Natural killer cell treated with Interleukin-12 subunit alpha and Interleukin-12 subunit beta and Interleukin-15 and Interleukin-18, amount 100 ng/mL, for 72 hours (primary cell): ENCODE data around the gene MEST. TPM values are rescaled to one million over a fixed set of nuclear protein-coding genes. Genes with fewer than 3 reads are reported as not detected.
"Not testable (repeated sequence)": the region's sequence is repeated elsewhere in the genome, so short reads cannot be mapped to it uniquely, and the experiment has no call there.

Experiments
- ATAC-seq, 2 donors: fragments of 150-1000 bp; cut with Tn5 transposase in 1 of 2; sonication (Bioruptor Pico), chemical (Tn5 transposase) in 1 of 2; 2 replicates each; pipeline ENCODE4 v1.10.0; 2021
- DNase-seq: peaks from one replicate; pipeline ENCODE4 v3.0.0; 2022; ENCODE audit warnings: low spot score
- H3K27ac Mint-ChIP-seq, 2 donors: 1 replicate in 1 of 2; 2 replicates in 1 of 2; pipeline ENCODE4 v1.8.0; 2022; ENCODE audit warnings: mixed read lengths in 2 of 2, mild to moderate bottlenecking in 1 of 2, moderate library complexity in 1 of 2
- H3K27me3 Mint-ChIP-seq, 2 donors: 1 replicate in 1 of 2; 2 replicates in 1 of 2; pipeline ENCODE4 v1.8.0; 2022; ENCODE audit warnings: mixed read lengths in 2 of 2
- H3K36me3 Mint-ChIP-seq: one replicate; pipeline ENCODE4 v1.8.0; 2022; ENCODE audit warnings: mixed read lengths
- H3K4me1 Mint-ChIP-seq, 2 donors: 1 replicate in 1 of 2; 2 replicates in 1 of 2; pipeline ENCODE4 v1.8.0; 2022; ENCODE audit warnings: low read depth in 2 of 2, mixed read lengths in 2 of 2, mild to moderate bottlenecking in 1 of 2
- H3K4me3 Mint-ChIP-seq: one replicate; pipeline ENCODE4 v1.8.0; 2022; ENCODE audit warnings: mixed read lengths
- H3K9me3 Mint-ChIP-seq: 2 replicates; pipeline ENCODE4 v1.8.0; 2022; ENCODE audit warnings: mixed read lengths
- total RNA-seq, 2 donors: library from RNA; stranded (reverse); gene quantifications; one replicate each; pipeline ENCODE4 v1.2.3, GENCODE V29; 2022

Gene MEST, protein sequence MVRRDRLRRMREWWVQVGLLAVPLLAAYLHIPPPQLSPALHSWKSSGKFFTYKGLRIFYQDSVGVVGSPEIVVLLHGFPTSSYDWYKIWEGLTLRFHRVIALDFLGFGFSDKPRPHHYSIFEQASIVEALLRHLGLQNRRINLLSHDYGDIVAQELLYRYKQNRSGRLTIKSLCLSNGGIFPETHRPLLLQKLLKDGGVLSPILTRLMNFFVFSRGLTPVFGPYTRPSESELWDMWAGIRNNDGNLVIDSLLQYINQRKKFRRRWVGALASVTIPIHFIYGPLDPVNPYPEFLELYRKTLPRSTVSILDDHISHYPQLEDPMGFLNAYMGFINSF
- 1 to 10 TPM in 1 of 2 donors, under 1 TPM in 1; 0.73 to 1.3 TPM for total RNA-seq

DNA sequence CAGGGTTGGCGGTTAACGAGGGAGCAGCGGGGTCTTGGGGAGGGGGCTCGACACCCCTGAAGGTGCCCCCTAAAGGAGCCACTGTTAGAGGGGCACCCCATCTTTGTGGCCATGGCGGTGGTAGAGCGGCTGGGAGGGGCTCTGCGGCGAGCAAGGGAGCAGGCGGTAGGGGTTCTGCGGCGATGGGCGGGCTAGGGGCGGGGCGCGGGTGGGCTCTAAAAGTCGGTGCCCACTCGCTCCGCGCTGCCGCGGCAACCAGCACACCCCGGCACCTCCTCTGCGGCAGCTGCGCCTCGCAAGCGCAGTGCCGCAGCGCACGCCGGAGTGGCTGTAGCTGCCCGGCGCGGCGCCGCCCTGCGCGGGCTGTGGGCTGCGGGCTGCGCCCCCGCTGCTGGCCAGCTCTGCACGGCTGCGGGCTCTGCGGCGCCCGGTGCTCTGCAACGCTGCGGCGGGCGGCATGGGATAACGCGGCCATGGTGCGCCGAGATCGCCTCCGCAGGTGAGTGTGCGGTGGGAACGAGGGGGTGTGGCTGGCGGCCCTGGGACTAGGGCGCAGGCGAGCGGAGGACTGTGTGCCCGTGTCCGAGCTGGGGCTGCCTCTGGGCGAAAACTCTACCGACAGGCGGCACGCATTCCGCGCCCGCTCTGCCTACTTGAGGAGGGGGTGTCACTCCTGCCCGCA, at the start of gene MEST:
TSS of gene MEST (plus strand) at position 245 of the 682 bp plus-strand sequence. CDS start at position 474, 229 bp downstream.
- peaks cover 27% of the 10 kb centered on the region in 2 donors for H3K27me3 Mint-ChIP-seq
- ATAC-seq (peak in 1 of 2 donors; percentile 6), DNase-seq (no peak)
- no peaks in the 10 kb centered on the region for H3K36me3 Mint-ChIP-seq
- peak within 1 kb of the TSS; percentile 63 for H3K4me3 Mint-ChIP-seq
- H3K9me3 Mint-ChIP-seq: no peaks in the 10 kb centered on the region
- H3K4me1 Mint-ChIP-seq: peaks cover 8 to 12% of the 10 kb centered on the region in 2 donors
- H3K27ac Mint-ChIP-seq: no peak within 1 kb of the TSS

DNA sequence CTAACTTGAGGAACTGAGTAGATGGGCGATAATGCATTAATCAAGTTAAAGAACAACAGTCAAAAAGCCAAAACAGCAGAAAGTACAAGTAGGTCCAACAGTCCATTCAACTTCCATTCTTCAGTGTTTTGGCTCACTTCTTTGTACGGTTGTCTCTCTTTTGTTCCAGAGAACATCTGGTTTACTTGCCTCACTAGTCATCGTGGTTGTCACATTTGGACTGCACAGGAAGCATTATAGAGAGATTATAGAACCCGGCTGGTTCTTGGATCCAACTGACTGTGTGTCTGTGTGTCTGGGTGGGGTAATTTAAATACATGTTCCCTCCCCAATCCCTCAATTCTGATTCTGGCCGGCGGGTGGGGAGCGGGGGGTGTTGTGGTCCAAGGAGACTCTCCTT, 49.3 kb upstream of the MEST start:
- H3K27ac Mint-ChIP-seq: no peak overlapping the region

DNA sequence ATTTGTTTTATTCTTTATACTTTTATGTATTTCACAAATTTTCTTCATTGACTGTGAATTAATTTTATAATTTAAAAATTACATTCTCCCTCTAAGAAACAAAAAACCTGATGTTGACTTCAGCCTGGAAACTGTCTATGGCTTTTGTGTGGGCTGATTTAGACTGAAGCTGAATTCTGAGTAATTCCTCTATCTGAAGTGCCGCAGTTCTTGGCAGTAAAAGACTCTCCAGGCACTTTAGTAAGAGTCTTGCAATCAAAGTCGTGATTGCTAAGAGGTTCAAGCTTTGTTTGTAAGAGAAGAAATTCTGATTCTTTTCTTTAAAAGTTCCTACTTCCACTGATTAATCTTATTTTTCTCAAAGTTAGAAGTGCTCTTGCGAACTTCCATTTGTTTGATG, 47.7 kb upstream of the MEST start:
- H3K27me3 Mint-ChIP-seq: peaks cover 5 to 8% of the 10 kb centered on the region in 2 donors
- peaks cover 10% of the 10 kb centered on the region for H3K36me3 Mint-ChIP-seq
- no peak for ATAC-seq
- DNase-seq: no peak
- H3K27ac Mint-ChIP-seq: no peak overlapping the region
- H3K4me3 Mint-ChIP-seq: no peak overlapping the region
- peaks cover 3% of the 10 kb centered on the region for H3K9me3 Mint-ChIP-seq
- peaks cover 18 to 26% of the 10 kb centered on the region in 2 donors for H3K4me1 Mint-ChIP-seq

More for the DNA sequence above, 49.3 kb upstream of the MEST start:
- Mint-ChIP-seq H3K27me3 (peaks cover 0 to 3% of the 10 kb centered on the region in 2 donors), H3K4me1 (peaks cover 18 to 30% of the 10 kb centered on the region in 2 donors), H3K36me3 (peaks cover 2% of the 10 kb centered on the region), H3K9me3 (no peaks in the 10 kb centered on the region), H3K4me3 (no peak overlapping the region)
- DNase-seq (no peak), ATAC-seq (no peak)

DNA sequence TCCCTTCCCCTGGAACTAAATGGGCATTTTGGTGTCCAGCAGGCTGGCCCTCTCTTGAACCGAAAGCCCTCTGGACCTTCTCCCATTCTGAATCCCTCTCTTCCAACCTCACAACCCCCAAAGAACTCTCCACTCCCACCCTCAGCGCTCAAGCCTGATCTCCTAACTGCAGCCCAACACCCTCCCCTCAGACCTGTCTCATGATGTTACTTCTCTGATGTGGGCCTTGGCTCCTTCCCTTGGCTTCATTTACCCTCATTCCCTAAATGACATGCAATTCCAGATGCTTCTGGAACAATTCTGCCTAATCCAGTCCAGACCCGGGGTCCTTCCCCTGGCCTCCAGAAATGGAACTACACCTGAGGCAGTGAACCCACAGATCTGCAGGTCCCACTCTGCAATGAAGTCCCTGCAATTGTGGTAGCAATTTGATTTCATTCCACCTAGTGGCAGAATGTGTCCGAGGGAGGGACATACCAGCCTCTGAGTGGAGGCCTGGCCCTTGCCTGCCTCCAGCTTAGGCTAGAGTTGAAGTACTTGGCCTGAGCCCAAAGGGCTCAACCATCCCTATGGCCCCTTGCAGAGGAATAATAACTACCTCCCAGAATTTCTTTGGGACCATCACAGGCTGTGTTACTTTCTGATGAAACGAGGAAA, 47.0 kb upstream of the MEST start:
- no peak for DNase-seq
- H3K4me1 Mint-ChIP-seq: peaks cover 11 to 22% of the 10 kb centered on the region in 2 donors
- peaks cover 5 to 8% of the 10 kb centered on the region in 2 donors for H3K27me3 Mint-ChIP-seq
- no peak overlapping the region for H3K4me3 Mint-ChIP-seq
- no peak for ATAC-seq
- no peak overlapping the region for H3K27ac Mint-ChIP-seq
- peaks cover 3% of the 10 kb centered on the region for H3K9me3 Mint-ChIP-seq
- peaks cover 10% of the 10 kb centered on the region for H3K36me3 Mint-ChIP-seq

DNA sequence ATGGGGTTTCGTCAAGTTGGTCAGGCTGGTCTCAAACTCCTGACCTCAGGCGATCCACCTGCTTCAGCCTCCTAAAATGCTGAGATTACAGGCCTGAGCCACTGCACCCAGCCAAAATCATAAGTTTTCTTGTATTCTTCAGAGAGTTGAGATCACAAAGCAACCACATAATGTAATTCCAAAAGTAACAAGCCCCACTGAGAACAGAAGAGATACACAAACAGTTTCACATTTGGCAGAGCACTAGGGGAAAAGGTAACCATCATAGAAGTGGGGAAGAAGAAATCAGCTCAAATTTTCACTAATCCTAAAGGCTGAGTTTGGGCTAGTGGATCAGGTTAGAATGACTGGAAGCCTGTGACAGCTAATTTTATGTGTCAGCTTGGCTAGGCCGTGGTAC, 45.6 kb upstream of the MEST start:
- H3K36me3 Mint-ChIP-seq: peaks cover 10% of the 10 kb centered on the region
- peak overlapping the region in 1 of 2 donors; percentile 6 for H3K27ac Mint-ChIP-seq
- peak; percentile 52 to 84 for ATAC-seq
- peaks cover 4 to 11% of the 10 kb centered on the region in 2 donors for H3K4me1 Mint-ChIP-seq
- peak overlapping the region; percentile 1 for H3K4me3 Mint-ChIP-seq
- H3K9me3 Mint-ChIP-seq: peaks cover 3% of the 10 kb centered on the region
- H3K27me3 Mint-ChIP-seq: peaks cover 5 to 8% of the 10 kb centered on the region in 2 donors
- no peak for DNase-seq

DNA sequence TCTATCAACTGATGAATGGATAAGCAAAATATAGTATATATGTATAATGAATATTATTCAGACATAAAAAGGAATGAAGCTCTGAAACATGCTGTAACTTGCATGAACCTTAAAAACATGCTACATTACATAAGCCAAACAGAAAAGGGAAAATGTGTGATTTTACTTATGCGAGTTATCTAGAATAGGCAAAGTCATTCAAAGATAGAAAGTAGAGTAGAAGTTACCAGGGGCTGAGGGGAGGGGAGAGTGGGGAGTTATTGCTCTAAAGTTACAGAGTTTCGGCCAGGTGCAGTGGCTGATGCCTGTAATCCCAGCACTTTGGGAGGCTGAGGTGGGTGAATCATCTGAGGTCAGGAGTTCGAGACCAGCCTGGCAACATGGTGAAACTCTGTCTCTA, 40.5 kb upstream of the MEST start:
- not testable (repeated sequence) for ATAC-seq, DNase-seq, H3K27me3 Mint-ChIP-seq, H3K27ac Mint-ChIP-seq, H3K9me3 Mint-ChIP-seq, H3K4me1 Mint-ChIP-seq, H3K4me3 Mint-ChIP-seq
- peaks cover 10% of the 10 kb centered on the region for H3K36me3 Mint-ChIP-seq

DNA sequence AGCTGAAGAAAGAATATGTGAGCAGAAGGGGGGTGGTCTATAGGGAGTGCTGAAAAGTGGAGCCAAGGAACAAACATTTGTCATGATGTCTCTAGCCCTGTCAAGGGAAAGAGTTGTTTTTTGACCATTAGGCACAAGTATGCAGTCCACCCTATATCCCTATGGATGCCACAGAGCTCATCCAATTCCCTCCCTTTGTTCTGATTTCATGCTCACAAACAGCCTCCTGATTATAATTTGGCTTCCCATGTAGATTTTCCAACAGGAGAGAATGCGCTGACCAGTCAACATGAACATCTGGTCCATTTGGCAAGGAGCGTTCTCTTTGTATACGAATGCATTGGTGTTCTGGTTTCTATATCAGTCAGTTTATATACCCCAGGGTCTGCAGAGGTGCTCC, 38.9 kb upstream of the MEST start:
- Mint-ChIP-seq H3K27ac (no peak overlapping the region), H3K9me3 (peaks cover 3% of the 10 kb centered on the region), H3K4me3 (no peak overlapping the region), H3K4me1 (peaks cover 0 to under 1% of the 10 kb centered on the region in 2 donors), H3K36me3 (peaks cover 6% of the 10 kb centered on the region), H3K27me3 (peaks cover 3 to 7% of the 10 kb centered on the region in 2 donors)
- DNase-seq: no peak
- ATAC-seq: no peak

DNA sequence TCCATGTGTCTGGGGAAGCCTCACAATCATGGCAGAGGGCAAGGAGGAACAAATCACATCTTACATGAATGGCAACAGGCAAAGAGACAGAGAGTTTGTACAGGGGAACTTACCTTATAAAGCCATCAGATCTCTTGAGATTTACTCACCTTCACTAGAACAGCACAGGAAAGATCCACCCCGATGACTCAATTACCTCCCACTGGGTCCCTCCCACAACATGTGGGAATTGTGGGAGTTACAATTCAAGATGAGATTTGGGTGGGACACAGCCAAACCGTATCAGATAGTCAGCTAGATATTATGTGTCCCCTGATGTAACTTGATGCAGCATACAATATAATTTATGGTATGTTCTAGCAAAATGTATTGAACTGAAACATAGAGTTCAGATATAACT, 36.9 kb upstream of the MEST start:
- DNase-seq (no peak), ATAC-seq (no peak)
- no peak overlapping the region for H3K27ac Mint-ChIP-seq
- H3K4me3 Mint-ChIP-seq: no peak overlapping the region
- no peaks in the 10 kb centered on the region for H3K27me3 Mint-ChIP-seq
- no peaks in the 10 kb centered on the region for H3K36me3 Mint-ChIP-seq
- peaks cover 3% of the 10 kb centered on the region for H3K9me3 Mint-ChIP-seq
- peaks cover 7 to 10% of the 10 kb centered on the region in 2 donors for H3K4me1 Mint-ChIP-seq

DNA sequence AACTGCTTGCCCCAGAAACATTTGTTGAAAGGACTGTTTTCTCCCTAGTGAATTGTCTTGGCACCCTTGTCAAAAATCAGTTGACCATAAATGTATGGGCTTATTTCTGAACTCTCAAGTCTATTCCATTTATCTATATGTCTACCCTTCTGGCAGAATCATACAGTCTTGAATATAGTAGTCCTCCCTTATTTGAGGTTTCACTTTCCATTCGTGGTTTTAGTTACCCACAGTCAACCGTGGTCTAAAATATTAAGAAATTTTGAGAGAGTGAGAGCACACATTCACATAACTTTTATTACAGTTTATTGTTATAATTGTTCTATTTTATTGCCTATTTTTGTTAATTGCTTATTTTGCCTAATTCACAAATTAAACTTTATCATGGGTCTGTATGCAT, 33.6 kb upstream of the MEST start:
- H3K4me1 Mint-ChIP-seq: peaks cover 7 to 10% of the 10 kb centered on the region in 2 donors
- peak overlapping the region; percentile 33 for H3K4me3 Mint-ChIP-seq
- H3K36me3 Mint-ChIP-seq: no peaks in the 10 kb centered on the region
- H3K9me3 Mint-ChIP-seq: peaks cover 3% of the 10 kb centered on the region
- peaks cover 0 to under 1% of the 10 kb centered on the region in 2 donors for H3K27me3 Mint-ChIP-seq
- ATAC-seq (peak; percentile 71 to 74), DNase-seq (no peak)
- peak overlapping the region; percentile 5 to 55 for H3K27ac Mint-ChIP-seq

DNA sequence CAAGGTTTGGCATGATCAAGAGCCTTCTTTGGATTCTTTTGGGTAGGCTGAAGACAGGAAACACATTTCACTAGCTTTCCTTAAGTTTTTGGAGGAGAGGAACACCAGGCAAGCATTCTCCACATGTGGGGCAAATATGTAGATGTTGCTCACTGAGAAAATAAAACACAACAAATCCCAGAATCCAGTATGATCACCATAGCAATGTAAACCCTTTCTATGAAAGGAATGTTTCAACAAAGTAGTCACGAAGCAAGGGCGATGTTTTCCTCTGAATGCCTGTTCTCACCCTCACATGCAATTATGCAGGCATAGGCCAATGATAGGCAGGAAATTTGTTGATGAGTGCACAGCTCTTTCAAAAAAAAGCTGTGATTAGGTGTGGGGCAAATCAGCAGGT, 30.6 kb upstream of the MEST start:
- Mint-ChIP-seq H3K4me1 (peaks cover 7 to 10% of the 10 kb centered on the region in 2 donors), H3K36me3 (no peaks in the 10 kb centered on the region), H3K4me3 (no peak overlapping the region), H3K27me3 (peaks cover 12 to 15% of the 10 kb centered on the region in 2 donors), H3K9me3 (peaks cover 3% of the 10 kb centered on the region), H3K27ac (no peak overlapping the region)
- ATAC-seq (no peak), DNase-seq (no peak)

DNA sequence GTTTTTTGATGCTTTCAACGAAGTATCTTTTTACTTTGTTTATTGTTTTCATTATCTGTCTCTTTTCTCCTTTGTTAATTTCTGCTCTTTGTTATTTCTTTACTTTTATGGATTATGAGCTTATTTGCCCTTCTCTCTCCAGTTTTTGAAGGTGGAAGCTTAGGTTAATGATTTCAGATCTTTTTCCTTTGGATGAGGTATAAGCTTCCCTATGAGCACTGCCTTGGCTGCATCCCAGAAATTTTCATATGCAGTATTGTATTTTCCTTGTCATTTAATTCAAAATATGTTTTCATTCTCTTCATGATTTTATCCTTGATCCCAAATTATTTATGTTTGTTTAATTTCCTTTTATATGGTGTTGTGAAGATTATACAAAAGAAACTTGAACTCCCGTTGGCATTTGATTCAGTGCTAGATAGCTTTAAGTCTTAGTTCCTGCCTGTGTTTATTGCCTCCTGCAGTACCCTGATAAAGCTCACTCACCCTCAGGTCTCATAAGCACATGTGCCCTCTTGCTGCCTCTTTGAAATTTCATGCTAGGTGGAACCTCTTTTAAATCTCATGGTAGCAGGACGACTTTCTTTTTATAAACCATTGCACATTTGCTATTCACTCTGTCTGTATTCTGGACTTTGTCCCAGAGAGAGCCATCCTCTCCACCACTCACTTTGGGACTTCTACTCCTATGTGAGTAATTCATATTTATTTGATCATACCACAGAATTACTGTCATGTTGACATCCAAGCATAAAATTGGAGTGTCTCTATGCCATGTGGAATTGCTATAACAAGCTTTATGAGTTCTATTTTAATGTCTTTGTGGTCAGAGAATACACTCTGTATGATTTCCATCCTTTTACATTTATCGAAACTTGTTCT, 28.1 kb upstream of the MEST start:
- no peak for ATAC-seq
- Mint-ChIP-seq H3K9me3 (peaks cover 3% of the 10 kb centered on the region), H3K4me3 (no peak overlapping the region), H3K36me3 (no peaks in the 10 kb centered on the region), H3K4me1 (peaks cover 0 to under 1% of the 10 kb centered on the region in 2 donors), H3K27me3 (peaks cover 15 to 16% of the 10 kb centered on the region in 2 donors), H3K27ac (no peak overlapping the region)
- DNase-seq: no peak

DNA sequence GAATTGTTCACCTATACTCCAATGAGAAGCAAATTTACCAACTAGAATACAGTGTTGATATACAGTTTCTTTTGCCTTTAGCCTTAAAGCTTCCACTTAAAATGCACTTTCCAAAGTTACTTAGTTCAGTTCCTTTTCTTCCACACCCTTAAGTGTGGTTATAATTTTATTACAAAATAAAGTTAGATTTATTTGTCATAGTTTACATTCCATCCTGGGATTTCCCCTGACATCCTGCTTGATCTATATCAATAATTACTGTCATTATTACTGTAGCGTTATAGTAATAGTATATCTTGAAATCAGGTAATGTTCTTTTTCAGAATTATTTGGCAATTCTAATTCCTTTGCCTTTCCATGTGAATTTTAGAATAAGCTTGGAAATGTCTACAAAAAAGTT, 23.3 kb upstream of the MEST start:
- DNase-seq (no peak), ATAC-seq (no peak)
- H3K9me3 Mint-ChIP-seq: no peaks in the 10 kb centered on the region
- H3K27ac Mint-ChIP-seq: no peak overlapping the region
- peaks cover 24 to 36% of the 10 kb centered on the region in 2 donors for H3K27me3 Mint-ChIP-seq
- H3K36me3 Mint-ChIP-seq: no peaks in the 10 kb centered on the region
- H3K4me3 Mint-ChIP-seq: no peak overlapping the region
- peaks cover 0 to 2% of the 10 kb centered on the region in 2 donors for H3K4me1 Mint-ChIP-seq

DNA sequence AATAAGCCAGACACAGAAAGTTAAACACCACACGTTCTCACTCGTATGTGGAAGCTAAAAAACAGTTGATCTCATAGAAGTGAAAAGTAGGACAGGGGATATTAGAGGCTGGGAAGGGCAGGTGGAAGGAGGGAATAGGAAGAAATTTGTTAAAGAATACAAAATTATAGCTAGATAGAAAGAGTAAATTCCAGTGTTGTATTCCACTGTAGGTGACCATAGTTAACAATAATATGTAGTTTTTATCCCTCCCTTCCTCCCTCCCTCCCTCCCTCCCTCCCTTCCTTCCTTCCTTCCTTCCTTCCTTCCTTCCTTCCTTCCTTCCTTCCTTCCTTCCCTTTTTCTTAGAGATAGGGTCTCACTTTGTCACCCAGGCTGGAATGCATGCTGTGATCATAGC, 19.9 kb upstream of the MEST start:
- H3K27ac Mint-ChIP-seq: no peak overlapping the region
- peaks cover 23 to 32% of the 10 kb centered on the region in 2 donors for H3K27me3 Mint-ChIP-seq
- no peaks in the 10 kb centered on the region for H3K36me3 Mint-ChIP-seq
- no peak for DNase-seq
- H3K9me3 Mint-ChIP-seq: no peaks in the 10 kb centered on the region
- no peak for ATAC-seq
- peaks cover 5 to 9% of the 10 kb centered on the region in 2 donors for H3K4me1 Mint-ChIP-seq
- H3K4me3 Mint-ChIP-seq: no peak overlapping the region
